ENCODE measurements around the gene CSPG4. TPM values are rescaled to one million over a fixed set of nuclear protein-coding genes. Genes with fewer than 3 reads are reported as not detected.

Gene CSPG4
- total and polyA plus RNA-seq, 2 of the 4 experiments (the other 2 are of a cell fraction), result 12.4 to 28.4 TPM

DNA sequence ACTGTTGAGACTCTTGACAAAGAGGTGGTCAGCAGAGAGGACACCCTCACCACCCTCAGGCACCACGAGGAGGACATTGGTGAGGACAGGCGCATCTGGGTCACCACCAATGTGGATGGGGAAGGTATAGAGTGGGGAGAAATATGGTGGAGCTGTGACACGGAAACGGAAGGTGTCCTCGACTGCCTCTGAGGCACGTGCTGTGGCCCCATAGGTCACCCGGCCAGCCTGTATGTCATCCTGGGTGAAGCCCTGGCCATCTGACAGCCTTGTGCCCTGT, 24.4 kb downstream of the CSPG4 start:
- Histone ChIP-seq H2BK15ac (ENCODE audit: low read depth, low read length) (no peak overlapping the region), H3K27ac (ENCODE audit: insufficient read depth, low read length) (no peak overlapping the region), H3K27me3 (ENCODE audit: control insufficient read depth, insufficient read depth, low read length) (no peaks in the 10 kb centered on the region), H3K4me3 (ENCODE audit: insufficient read depth, low read depth, low read length) (no peak overlapping the region), H3K56ac (ENCODE audit: extremely low read depth, insufficient read depth, low read length) (no peak overlapping the region), H2BK5ac (ENCODE audit: low read depth, low read length, poor library complexity, severe bottlenecking) (no peak overlapping the region), H3K9ac (ENCODE audit: low read depth, low read length) (no peak overlapping the region), H2AK5ac (ENCODE audit: low read depth, low read length) (no peak overlapping the region), H3K9me3 (ENCODE audit: control insufficient read depth, insufficient read depth, low read length) (no peaks in the 10 kb centered on the region), H4K91ac (ENCODE audit: insufficient read depth, low read depth, low read length) (no peak overlapping the region), H3K4ac (ENCODE audit: low read depth, low read length) (no peak overlapping the region), H2AK9ac (replicated peaks; ENCODE audit: low read depth, low read length, poor library complexity) (no peak overlapping the region), H2AFZ (replicated peaks; ENCODE audit: low read length, poor library complexity) (no peak overlapping the region), H3K4me2 (ENCODE audit: low read depth, low read length) (no peak overlapping the region), H3K14ac (replicated peaks; ENCODE audit: low read depth, low read length) (no peak overlapping the region), H4K20me1 (ENCODE audit: insufficient read depth, low read length) (peaks cover 10% of the 10 kb centered on the region), H3K4me1 (ENCODE audit: control insufficient read depth, insufficient read depth, low read length) (peaks cover 1% of the 10 kb centered on the region), H3K23ac (ENCODE audit: low read depth, low read length) (no peak overlapping the region), H3K9me1 (ENCODE audit: insufficient read depth, low read length) (peaks cover 4% of the 10 kb centered on the region; the same call in 1 of the 2 replicates), H4K8ac (ENCODE audit: low read depth in 2 of 2, low read length in 2 of 2) (no peak overlapping the region), H3K18ac (ENCODE audit: low read depth, low read length) (no peak overlapping the region), H4K5ac (ENCODE audit: low read depth, low read length) (no peak overlapping the region), H3K79me1 (ENCODE audit: low read depth in 1 of 2, low read length in 2 of 2) (peaks cover 11 to 51% of the 10 kb centered on the region in 2 experiments), H3K36me3 (ENCODE audit: control insufficient read depth, insufficient read depth, low read length) (peaks cover 21% of the 10 kb centered on the region), H2BK20ac (ENCODE audit: low read depth, low read length) (no peak overlapping the region), H2BK120ac (ENCODE audit: low read depth, low read length) (no peak overlapping the region)
- DNase-seq, result no peak
- intact Hi-C loops (cut with micrococcal nuclease) (no loop called here), in situ Hi-C loops (cut with MboI; ENCODE audit: low sequenced_read_pairs) (loop anchor here (5.0 kb wide), 2 partner anchors 44 to 119 kb away; no protein-coding TSS in a partner anchor), dilution Hi-C loops (cut with HindIII; ENCODE audit: low sequenced_read_pairs, unreplicated experiment) (no loop called here)
- CTCF ChIA-PET, result no interaction called here
- POLR2A ChIA-PET (ENCODE audit: unreplicated experiment), result no interaction called here
- BruUV-seq (replicated peaks), result no TSS peak
- no CpG with 5 or more reads among the region's 7 CpGs for WGBS, 2 experiments (ENCODE audit: extremely low coverage in 2 of 2, insufficient read length in 1 of 2)
- ATAC-seq (ENCODE audit: low read depth), result no peak
- TF ChIP-seq MAFK (IDR thresholded peaks at IDR 0.05; ENCODE audit: low read depth, low read length), result no peak
- TF ChIP-seq RFX5 (IDR thresholded peaks at IDR 0.05; ENCODE audit: low read depth, low read length), result no peak
- no peak for TF ChIP-seq MXI1 (IDR thresholded peaks at IDR 0.05; ENCODE audit: borderline replicate concordance, low read depth, low read length)
- TF ChIP-seq, protein P1, sequence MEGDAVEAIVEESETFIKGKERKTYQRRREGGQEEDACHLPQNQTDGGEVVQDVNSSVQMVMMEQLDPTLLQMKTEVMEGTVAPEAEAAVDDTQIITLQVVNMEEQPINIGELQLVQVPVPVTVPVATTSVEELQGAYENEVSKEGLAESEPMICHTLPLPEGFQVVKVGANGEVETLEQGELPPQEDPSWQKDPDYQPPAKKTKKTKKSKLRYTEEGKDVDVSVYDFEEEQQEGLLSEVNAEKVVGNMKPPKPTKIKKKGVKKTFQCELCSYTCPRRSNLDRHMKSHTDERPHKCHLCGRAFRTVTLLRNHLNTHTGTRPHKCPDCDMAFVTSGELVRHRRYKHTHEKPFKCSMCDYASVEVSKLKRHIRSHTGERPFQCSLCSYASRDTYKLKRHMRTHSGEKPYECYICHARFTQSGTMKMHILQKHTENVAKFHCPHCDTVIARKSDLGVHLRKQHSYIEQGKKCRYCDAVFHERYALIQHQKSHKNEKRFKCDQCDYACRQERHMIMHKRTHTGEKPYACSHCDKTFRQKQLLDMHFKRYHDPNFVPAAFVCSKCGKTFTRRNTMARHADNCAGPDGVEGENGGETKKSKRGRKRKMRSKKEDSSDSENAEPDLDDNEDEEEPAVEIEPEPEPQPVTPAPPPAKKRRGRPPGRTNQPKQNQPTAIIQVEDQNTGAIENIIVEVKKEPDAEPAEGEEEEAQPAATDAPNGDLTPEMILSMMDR (conservative IDR thresholded peaks at IDR 0.05; ENCODE audit: low read depth, low read length), result no peak
- TF ChIP-seq, protein P2, sequence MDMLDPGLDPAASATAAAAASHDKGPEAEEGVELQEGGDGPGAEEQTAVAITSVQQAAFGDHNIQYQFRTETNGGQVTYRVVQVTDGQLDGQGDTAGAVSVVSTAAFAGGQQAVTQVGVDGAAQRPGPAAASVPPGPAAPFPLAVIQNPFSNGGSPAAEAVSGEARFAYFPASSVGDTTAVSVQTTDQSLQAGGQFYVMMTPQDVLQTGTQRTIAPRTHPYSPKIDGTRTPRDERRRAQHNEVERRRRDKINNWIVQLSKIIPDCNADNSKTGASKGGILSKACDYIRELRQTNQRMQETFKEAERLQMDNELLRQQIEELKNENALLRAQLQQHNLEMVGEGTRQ (IDR thresholded peaks at IDR 0.05; ENCODE audit: low read depth, low read length), result no peak
- TF ChIP-seq BHLHE40 (IDR thresholded peaks at IDR 0.05; ENCODE audit: low read depth, low read length), result no peak
- TF ChIP-seq FOS (IDR thresholded peaks at IDR 0.05; ENCODE audit: low read depth, low read length), result no peak
- TF ChIP-seq CHD1 (IDR thresholded peaks at IDR 0.05; ENCODE audit: low read depth, low read length), result no peak
- no peak for TF ChIP-seq RAD21 (IDR thresholded peaks at IDR 0.05; ENCODE audit: low read length)
- TF ChIP-seq POLR2A (IDR thresholded peaks at IDR 0.05; ENCODE audit: low read depth, low read length), result no peak
- TF ChIP-seq MAZ (IDR thresholded peaks at IDR 0.05; ENCODE audit: borderline replicate concordance, low read depth, low read length), result no peak
- no peak for TF ChIP-seq SMC3 (IDR thresholded peaks at IDR 0.05; ENCODE audit: low read depth, low read length)
- no peak for TF ChIP-seq RCOR1 (IDR thresholded peaks at IDR 0.05; ENCODE audit: insufficient replicate concordance, low read length)
- no peak for TF ChIP-seq CEBPB (IDR thresholded peaks at IDR 0.05; ENCODE audit: low read depth, low read length)
- TF ChIP-seq, protein P3, sequence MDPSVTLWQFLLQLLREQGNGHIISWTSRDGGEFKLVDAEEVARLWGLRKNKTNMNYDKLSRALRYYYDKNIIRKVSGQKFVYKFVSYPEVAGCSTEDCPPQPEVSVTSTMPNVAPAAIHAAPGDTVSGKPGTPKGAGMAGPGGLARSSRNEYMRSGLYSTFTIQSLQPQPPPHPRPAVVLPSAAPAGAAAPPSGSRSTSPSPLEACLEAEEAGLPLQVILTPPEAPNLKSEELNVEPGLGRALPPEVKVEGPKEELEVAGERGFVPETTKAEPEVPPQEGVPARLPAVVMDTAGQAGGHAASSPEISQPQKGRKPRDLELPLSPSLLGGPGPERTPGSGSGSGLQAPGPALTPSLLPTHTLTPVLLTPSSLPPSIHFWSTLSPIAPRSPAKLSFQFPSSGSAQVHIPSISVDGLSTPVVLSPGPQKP (IDR thresholded peaks at IDR 0.05; ENCODE audit: borderline replicate concordance, low read depth, low read length), result no peak

Data from IMR-90 (cell line).